ENCODE measurements around the gene URB2. TPM values are rescaled to one million over a fixed set of nuclear protein-coding genes. Genes with fewer than 3 reads are reported as not detected.

URB2 gene
- total RNA-seq, 1 experiment from 2014 or later, result 20.4 TPM

DNA sequence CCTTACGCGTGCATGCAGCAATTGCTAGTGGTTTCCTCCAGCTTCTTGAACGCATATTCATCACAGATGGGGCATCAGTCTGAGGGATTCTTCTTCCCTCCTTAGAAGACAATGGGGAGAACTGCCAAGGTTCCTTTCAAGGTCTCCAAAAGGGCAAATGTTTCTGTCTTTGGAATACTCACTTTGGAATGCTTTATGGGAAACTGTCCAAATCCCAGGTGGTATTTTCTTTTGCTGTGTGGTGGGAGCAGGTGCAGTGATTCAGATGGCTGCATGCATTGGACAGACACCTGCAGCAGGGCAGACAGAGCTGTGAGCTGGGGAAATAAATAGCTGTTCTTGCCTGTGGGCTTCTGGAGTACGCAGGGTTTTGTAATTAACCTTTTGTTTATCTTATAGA lies 40.5 kb downstream of the URB2 start:
- ChIA-PET POLR2A (no interaction called here), RAD21 (ENCODE audit: low non-redundant PET in 1 of 2, low total read pairs in 2 of 2, uncharacterized antibody in 2 of 2, unreplicated experiment in 2 of 2) (no interaction called here), CTCF (no interaction called here)
- no peak overlapping the region for H3K4me2 ChIP-seq (ENCODE audit: low read length)
- H3K4me1 ChIP-seq (ENCODE audit: control insufficient read depth in 1 of 2, insufficient read depth in 2 of 2, low read length in 2 of 2), result no peaks in the 10 kb centered on the region
- H3K36me3 ChIP-seq (ENCODE audit: control insufficient read depth in 1 of 2, insufficient read depth in 2 of 2, low read length in 2 of 2), result peaks cover 0 to 14% of the 10 kb centered on the region in 2 experiments; a peak in 1 of 4 replicates
- no peak overlapping the region for H3K27ac ChIP-seq (ENCODE audit: low read depth, low read length)
- no TSS peak for BruUV-seq (replicated peaks)
- ATAC-seq, result no peak
- no peaks in the 10 kb centered on the region for H3K27me3 ChIP-seq (ENCODE audit: insufficient read depth, low read length)
- intact Hi-C loops (cut with micrococcal nuclease), result no loop called here
- no peak for TF ChIP-seq YY1 (IDR thresholded peaks at IDR 0.05; ENCODE audit: extremely low read depth, insufficient replicate concordance, low read depth, low read length)
- H3K79me2 ChIP-seq (ENCODE audit: insufficient read depth, low read length), result no peaks in the 10 kb centered on the region
- H3K9me3 ChIP-seq (ENCODE audit: control insufficient read depth in 1 of 2, insufficient read depth in 1 of 2, low read depth in 1 of 2, low read length in 2 of 2), result no peaks in the 10 kb centered on the region
- H3K9ac ChIP-seq (ENCODE audit: low read length), result no peak overlapping the region
- no peak overlapping the region for H2AFZ ChIP-seq (ENCODE audit: low read depth, low read length, poor library complexity, severe bottlenecking)
- H3K9me2 ChIP-seq (ENCODE audit: insufficient read depth), result no peaks in the 10 kb centered on the region
- DNase-seq (ENCODE audit: low read depth, low spot score), result no peak
- no peak overlapping the region for H3K4me3 ChIP-seq (replicated peaks in 1 of 2; ENCODE audit: low read depth in 1 of 2, low read length in 2 of 2)
- no peaks in the 10 kb centered on the region for H4K20me1 ChIP-seq (ENCODE audit: insufficient read depth)

DNA sequence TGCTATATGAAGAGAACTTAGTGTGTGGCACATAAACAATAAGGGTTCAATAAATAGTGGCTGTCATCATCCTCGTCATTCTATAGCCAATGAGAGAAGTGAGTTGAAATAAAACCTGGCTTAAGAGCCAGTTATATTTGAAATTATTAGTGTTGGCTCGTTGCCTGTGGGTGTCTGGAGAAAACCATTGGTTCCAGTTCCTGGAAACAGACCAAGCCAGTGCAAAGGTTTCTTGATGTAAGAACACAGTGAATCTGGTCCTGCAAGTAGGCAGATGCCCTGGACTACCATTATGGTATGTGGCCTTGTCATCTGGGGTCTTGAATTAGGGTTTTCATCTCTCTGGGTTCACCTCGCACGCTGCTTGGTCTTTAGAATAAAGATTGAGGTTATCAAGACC lies 43.3 kb downstream of the URB2 start:
- no peak overlapping the region for H2AFZ ChIP-seq (ENCODE audit: low read depth, low read length, poor library complexity, severe bottlenecking)
- H4K20me1 ChIP-seq (ENCODE audit: insufficient read depth), result no peaks in the 10 kb centered on the region
- H3K9me2 ChIP-seq (ENCODE audit: insufficient read depth), result no peaks in the 10 kb centered on the region
- intact Hi-C loops (cut with micrococcal nuclease), result no loop called here
- H3K27me3 ChIP-seq (ENCODE audit: insufficient read depth, low read length), result no peaks in the 10 kb centered on the region
- DNase-seq (ENCODE audit: low read depth, low spot score) (no peak), ATAC-seq (no peak)
- POLR2A ChIA-PET, result no interaction called here
- RAD21 ChIA-PET (ENCODE audit: low non-redundant PET in 1 of 2, low total read pairs in 2 of 2, uncharacterized antibody in 2 of 2, unreplicated experiment in 2 of 2), result no interaction called here
- no peak overlapping the region for H3K4me3 ChIP-seq (replicated peaks in 1 of 2; ENCODE audit: low read depth in 1 of 2, low read length in 2 of 2)
- H3K4me1 ChIP-seq (ENCODE audit: control insufficient read depth in 1 of 2, insufficient read depth in 2 of 2, low read length in 2 of 2), result no peaks in the 10 kb centered on the region
- no peak overlapping the region for H3K9ac ChIP-seq (ENCODE audit: low read length)
- BruUV-seq (replicated peaks), result no TSS peak
- no peak overlapping the region for H3K4me2 ChIP-seq (ENCODE audit: low read length)
- H3K9me3 ChIP-seq (ENCODE audit: control insufficient read depth in 1 of 2, insufficient read depth in 1 of 2, low read depth in 1 of 2, low read length in 2 of 2), result no peaks in the 10 kb centered on the region
- no peak overlapping the region for H3K27ac ChIP-seq (ENCODE audit: low read depth, low read length)
- no peaks in the 10 kb centered on the region for H3K79me2 ChIP-seq (ENCODE audit: insufficient read depth, low read length)
- CTCF ChIA-PET, result no interaction called here
- H3K36me3 ChIP-seq (ENCODE audit: control insufficient read depth in 1 of 2, insufficient read depth in 2 of 2, low read length in 2 of 2), result 0 out of 4 replicates have a peak, but pooled peaks cover 0 to 5% of the 10 kb centered on the region in 2 experiments
- TF ChIP-seq, protein P1, sequence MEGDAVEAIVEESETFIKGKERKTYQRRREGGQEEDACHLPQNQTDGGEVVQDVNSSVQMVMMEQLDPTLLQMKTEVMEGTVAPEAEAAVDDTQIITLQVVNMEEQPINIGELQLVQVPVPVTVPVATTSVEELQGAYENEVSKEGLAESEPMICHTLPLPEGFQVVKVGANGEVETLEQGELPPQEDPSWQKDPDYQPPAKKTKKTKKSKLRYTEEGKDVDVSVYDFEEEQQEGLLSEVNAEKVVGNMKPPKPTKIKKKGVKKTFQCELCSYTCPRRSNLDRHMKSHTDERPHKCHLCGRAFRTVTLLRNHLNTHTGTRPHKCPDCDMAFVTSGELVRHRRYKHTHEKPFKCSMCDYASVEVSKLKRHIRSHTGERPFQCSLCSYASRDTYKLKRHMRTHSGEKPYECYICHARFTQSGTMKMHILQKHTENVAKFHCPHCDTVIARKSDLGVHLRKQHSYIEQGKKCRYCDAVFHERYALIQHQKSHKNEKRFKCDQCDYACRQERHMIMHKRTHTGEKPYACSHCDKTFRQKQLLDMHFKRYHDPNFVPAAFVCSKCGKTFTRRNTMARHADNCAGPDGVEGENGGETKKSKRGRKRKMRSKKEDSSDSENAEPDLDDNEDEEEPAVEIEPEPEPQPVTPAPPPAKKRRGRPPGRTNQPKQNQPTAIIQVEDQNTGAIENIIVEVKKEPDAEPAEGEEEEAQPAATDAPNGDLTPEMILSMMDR (IDR thresholded peaks at IDR 0.05 in 2 of 3, conservative IDR thresholded peaks at IDR 0.05 in 1 of 3; ENCODE audit: borderline replicate concordance in 1 of 3, insufficient read depth in 1 of 3, low read depth in 2 of 3, low read length in 2 of 3), result no peak
- TF ChIP-seq ZNF274 (IDR thresholded peaks at IDR 0.05; ENCODE audit: low read depth, low read length) (no peak), TCF7L2 (IDR thresholded peaks at IDR 0.05; ENCODE audit: borderline replicate concordance, extremely low read depth, insufficient read depth, insufficient read length) (no peak), EZH2phosphoT487 (IDR thresholded peaks at IDR 0.05; ENCODE audit: borderline replicate concordance) (no peak), REST (IDR thresholded peaks at IDR 0.05; ENCODE audit: low read depth) (no peak), YY1 (IDR thresholded peaks at IDR 0.05; ENCODE audit: extremely low read depth, insufficient replicate concordance, low read depth, low read length) (no peak), ATF3 (IDR thresholded peaks at IDR 0.05) (no peak), CEBPB (IDR thresholded peaks at IDR 0.05; ENCODE audit: low read depth) (no peak), JUND (IDR thresholded peaks at IDR 0.05) (no peak), SIN3A (IDR thresholded peaks at IDR 0.05; ENCODE audit: low read depth) (no peak), CBX3 (IDR thresholded peaks at IDR 0.05; ENCODE audit: low read depth) (no peak), ELF1 (IDR thresholded peaks at IDR 0.05; ENCODE audit: borderline replicate concordance, low read depth) (no peak), EZH2 (IDR thresholded peaks at IDR 0.05) (no peak), POLR2AphosphoS5 (IDR thresholded peaks at IDR 0.05; ENCODE audit: low read depth, low read length) (no peak)
